Astrocyte of the cerebellum (primary cell): ENCODE measurements around the gene POLR3G.

Source experiments
- DNase-seq: peaks from one replicate; pipeline ENCODE4 v3.0.0-alpha.2; 2011; ENCODE audit warnings: low read depth
- H3K4me3 ChIP-seq: 2 replicates; pipeline ENCODE4 v1.5.1; 2011; ENCODE audit warnings: mild to moderate bottlenecking, low read depth, low read length, moderate library complexity
- CTCF ChIP-seq: IDR thresholded peaks from 2 replicates; pipeline ENCODE4 v1.5.1; 2012; ENCODE audit warnings: low read length, low read depth, moderate library complexity, mild to moderate bottlenecking; ENCODE audit errors: missing control alignments
- in situ Hi-C: cut with HindIII; loops from 2 replicates; pipeline ENCODE4 v1.10.0; 2017; ENCODE audit warnings: low sequenced_read_pairs

Gene POLR3G

GRCh38 chr5:90477621-90478215 lies 3.1 kb downstream of the POLR3G start:
- TF ChIP-seq CTCF, result no peak
- no peak for DNase-seq
- no peak overlapping the region for H3K4me3 ChIP-seq
- in situ Hi-C loops, result no loop called here

- no peak for DNase-seq
- in situ Hi-C loops, result no loop called here
- no peak overlapping the region for H3K4me3 ChIP-seq
- TF ChIP-seq CTCF, result no peak
Observed at GRCh38 chr5:90479611-90480385, 5.1 kb downstream of the POLR3G start.

- DNase-seq, result no peak
- TF ChIP-seq CTCF, result no peak
- in situ Hi-C loops, result no loop called here
- no peak overlapping the region for H3K4me3 ChIP-seq
Observed at GRCh38 chr5:90480699-90481098, 6.0 kb downstream of the POLR3G start.

GRCh38 chr5:90483206-90483605 lies 8.5 kb downstream of the POLR3G start:
- TF ChIP-seq CTCF, result no peak

GRCh38 chr5:90484540-90484939 lies 9.9 kb downstream of the POLR3G start:
- in situ Hi-C loops, result no loop called here

More at GRCh38 chr5:90483206-90483605, 8.5 kb downstream of the POLR3G start:
- no peak for DNase-seq
- in situ Hi-C loops, result no loop called here
- H3K4me3 ChIP-seq, result no peak overlapping the region

GRCh38 chr5:90488791-90489190 lies 14.1 kb downstream of the POLR3G start:
- in situ Hi-C loops, result no loop called here
- TF ChIP-seq CTCF, result no peak
- no peak for DNase-seq
- no peak overlapping the region for H3K4me3 ChIP-seq

More at GRCh38 chr5:90484540-90484939, 9.9 kb downstream of the POLR3G start:
- DNase-seq, result no peak
- no peak for TF ChIP-seq CTCF
- H3K4me3 ChIP-seq, result no peak overlapping the region
